PC-9 (cell line): ENCODE results near the gene MX2. TPM values are rescaled to one million over a fixed set of nuclear protein-coding genes. Genes with fewer than 3 reads are reported as not detected.

ENCODE experiments used
- BruUV-seq: library from RNA; stranded (reverse); fragments of 400-500 nt; replicated peaks from 2 replicates; lab custom pipeline; 2021; lab: Mats Ljungman, UMichigan
- CTCF ChIA-PET: fragments of 300-600 bp; sonication (Branson Sonifier 250); formaldehyde crosslinking; loops from one replicate; lab custom pipeline; 2022; ENCODE audit warnings: antibody characterized with exemption; lab: Charles Lee
- POLR2A ChIA-PET: fragments of 300-600 bp; sonication (Branson Sonifier 250); formaldehyde crosslinking; loops from one replicate; lab custom pipeline; 2022; ENCODE audit warnings: antibody characterized with exemption; ENCODE audit not compliant: unreplicated experiment; lab: Charles Lee
- DNase-seq, 2 experiments: peaks; one replicate each; pipeline versions ENCODE4 v3.0.0 to v3.0.0-alpha.2; 2015 to 2022; ENCODE audit warnings: mixed read lengths in 1 of 2
- H2AFZ ChIP-seq: fragments of 200-600 bp; sonication (generic); 2 replicates; pipeline ENCODE4 v1.8.1; 2017; ENCODE audit warnings: antibody characterized with exemption
- H3F3A ChIP-seq: fragments of 200-600 bp; sonication (generic); 2 replicates; pipeline ENCODE4 v1.8.1; 2017; ENCODE audit warnings: antibody characterized with exemption, mild to moderate bottlenecking, low read depth; ENCODE audit not compliant: insufficient read depth
- H3K27ac ChIP-seq: fragments of 200-600 bp; sonication (generic); 2 replicates; pipeline ENCODE4 v1.6.1; 2016; ENCODE audit warnings: mixed run types
- H3K27me3 ChIP-seq: fragments of 200-600 bp; sonication (generic); 2 replicates; pipeline ENCODE4 v1.6.1; 2016; ENCODE audit warnings: low read depth, mixed run types; ENCODE audit not compliant: insufficient read depth
- H3K36me3 ChIP-seq: fragments of 200-600 bp; sonication (generic); 2 replicates; pipeline ENCODE4 v1.6.1; 2016; ENCODE audit warnings: low read depth, mixed run types
- H3K4me1 ChIP-seq: fragments of 200-600 bp; sonication (generic); replicated peaks from 2 replicates; pipeline ENCODE4 v1.6.1; 2016; ENCODE audit warnings: mixed run types; ENCODE audit not compliant: insufficient read depth
- H3K4me2 ChIP-seq: fragments of 200-600 bp; sonication (generic); 2 replicates; pipeline ENCODE4 v1.6.1; 2017; ENCODE audit warnings: mixed run types
- H3K4me3 ChIP-seq: fragments of 200-600 bp; sonication (generic); 2 replicates; pipeline ENCODE4 v1.6.1; 2016; ENCODE audit warnings: mixed run types
- H3K79me2 ChIP-seq: fragments of 200-600 bp; sonication (generic); 2 replicates; pipeline ENCODE4 v1.6.1; 2017; ENCODE audit warnings: low read depth, mixed run types
- H3K9me2 ChIP-seq: fragments of 200-600 bp; sonication (generic); 2 replicates; pipeline ENCODE4 v1.8.1; 2017; ENCODE audit warnings: mild to moderate bottlenecking; ENCODE audit not compliant: insufficient read depth
- H3K9me3 ChIP-seq: fragments of 200-600 bp; sonication (generic); 2 replicates; pipeline ENCODE4 v1.8.1; 2016; ENCODE audit warnings: low read depth; ENCODE audit not compliant: insufficient read depth
- H4K20me1 ChIP-seq: fragments of 200-600 bp; sonication (generic); 2 replicates; pipeline ENCODE4 v1.8.1; 2017; ENCODE audit not compliant: insufficient read depth
- CTCF ChIP-seq: fragments of 200-600 bp; sonication (generic); conservative IDR thresholded peaks from 2 replicates; pipeline ENCODE4 v1.6.1; 2017; ENCODE audit warnings: mixed run types, antibody characterized with exemption, mild to moderate bottlenecking, moderate library complexity
- EZH2 ChIP-seq: fragments of 200-600 bp; sonication (generic); IDR thresholded peaks from 2 replicates; pipeline ENCODE4 v1.8.0; 2017; ENCODE audit warnings: antibody characterized with exemption, low read depth
- intact Hi-C: fragments of 100-400 bp; cut with micrococcal nuclease; formaldehyde crosslinking; loops from one replicate; pipeline ENCODE4 v1.10.0; 2022; ENCODE audit not compliant: unreplicated experiment
- total RNA-seq: library from RNA; stranded (reverse); gene quantifications from 2 replicates; pipeline ENCODE4 v1.2.3, GENCODE V29; 2021

MX2 gene
- total RNA-seq, 1 experiment from 2014 or later, result 2.5 TPM

- H3K27me3 ChIP-seq, result no peaks in the 10 kb centered on the region
- DNase-seq, result no peak
- H4K20me1 ChIP-seq, result no peaks in the 10 kb centered on the region
- CTCF ChIA-PET, result no interaction called here
- no peaks in the 10 kb centered on the region for H3K36me3 ChIP-seq
- no peak overlapping the region for H2AFZ ChIP-seq
- POLR2A ChIA-PET, result no interaction called here
- H3K4me3 ChIP-seq, result no peak overlapping the region
- no peaks in the 10 kb centered on the region for H3K79me2 ChIP-seq
- H3K4me2 ChIP-seq, result no peak overlapping the region
- peaks cover 18% of the 10 kb centered on the region for H3K4me1 ChIP-seq
- H3F3A ChIP-seq, result peaks cover 11% of the 10 kb centered on the region; the same call in 1 of the 2 replicates
- no TSS peak for BruUV-seq
- H3K9me2 ChIP-seq, result no peaks in the 10 kb centered on the region
- no peak for TF ChIP-seq CTCF
- TF ChIP-seq EZH2, result no peak
- no peaks in the 10 kb centered on the region for H3K9me3 ChIP-seq
- H3K27ac ChIP-seq, result no peak overlapping the region
- intact Hi-C loops, result no loop called here
These were observed 36.4 kb downstream of the MX2 start for GRCh38 chr21:41398251-41398650.

DNA sequence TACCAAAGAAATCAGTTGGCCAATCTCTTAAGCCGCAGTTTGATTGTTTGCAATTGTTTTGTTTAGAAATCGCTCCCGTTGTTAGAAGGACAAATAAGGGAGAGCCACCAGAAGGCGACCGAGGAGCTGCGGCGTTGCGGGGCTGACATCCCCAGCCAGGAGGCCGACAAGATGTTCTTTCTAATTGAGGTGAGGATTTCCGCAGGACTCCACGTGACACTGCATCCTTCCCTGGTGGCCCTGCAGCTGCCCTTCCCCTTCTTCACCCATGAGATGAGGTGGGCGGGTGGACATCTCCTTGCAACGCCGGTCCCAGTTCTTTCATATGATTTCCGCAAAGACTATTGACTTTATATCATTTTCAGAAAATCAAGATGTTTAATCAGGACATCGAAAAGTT lies 37.0 kb downstream of the MX2 start:
- POLR2A ChIA-PET, result no interaction called here
- no peaks in the 10 kb centered on the region for H3K27me3 ChIP-seq
- no peaks in the 10 kb centered on the region for H3K79me2 ChIP-seq
- DNase-seq, result no peak
- BruUV-seq, result no TSS peak
- H3K27ac ChIP-seq, result no peak overlapping the region
- CTCF ChIA-PET, result no interaction called here
- H4K20me1 ChIP-seq, result no peaks in the 10 kb centered on the region
- no peaks in the 10 kb centered on the region for H3K9me3 ChIP-seq
- peaks cover 18% of the 10 kb centered on the region for H3K4me1 ChIP-seq
- H3F3A ChIP-seq, result peaks cover 11% of the 10 kb centered on the region; the same call in 1 of the 2 replicates
- intact Hi-C loops, result no loop called here
- H3K4me2 ChIP-seq, result no peak overlapping the region
- H3K4me3 ChIP-seq, result no peak overlapping the region
- H3K36me3 ChIP-seq, result no peaks in the 10 kb centered on the region
- H2AFZ ChIP-seq, result no peak overlapping the region
- no peaks in the 10 kb centered on the region for H3K9me2 ChIP-seq
- TF ChIP-seq CTCF (no peak), EZH2 (no peak)

DNA sequence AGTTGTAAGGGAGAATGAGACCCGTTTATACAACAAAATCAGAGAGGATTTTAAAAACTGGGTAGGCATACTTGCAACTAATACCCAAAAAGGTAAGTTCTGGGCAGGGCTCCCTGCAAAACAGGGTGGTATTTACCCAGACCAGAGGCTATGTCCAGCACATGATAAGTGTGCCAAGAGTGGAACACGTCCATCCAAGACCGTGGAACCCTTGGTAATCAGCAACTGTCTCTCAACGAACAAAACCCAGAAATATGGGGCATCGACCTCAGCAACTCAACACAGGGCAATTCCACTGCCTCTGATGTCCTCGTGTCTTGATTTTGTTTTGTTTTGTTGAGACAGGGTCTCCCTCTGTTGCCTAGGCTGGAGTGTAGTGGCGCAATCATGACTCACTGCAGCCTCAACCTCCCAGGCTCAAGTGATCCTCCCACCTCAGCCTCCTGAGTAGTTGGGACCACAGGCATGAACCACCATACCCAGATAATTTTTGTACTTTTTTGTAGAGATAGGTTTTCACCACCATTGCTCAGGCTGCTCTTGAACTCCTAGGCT lies 37.5 kb downstream of the MX2 start:
- no peaks in the 10 kb centered on the region for H3K79me2 ChIP-seq
- CTCF ChIA-PET, result no interaction called here
- no peak overlapping the region for H3K4me3 ChIP-seq
- no peaks in the 10 kb centered on the region for H3K27me3 ChIP-seq
- no peaks in the 10 kb centered on the region for H3K36me3 ChIP-seq
- no peaks in the 10 kb centered on the region for H4K20me1 ChIP-seq
- peaks cover 11% of the 10 kb centered on the region; the same call in 1 of the 2 replicates for H3F3A ChIP-seq
- no peak overlapping the region for H2AFZ ChIP-seq
- POLR2A ChIA-PET, result no interaction called here
- H3K27ac ChIP-seq, result no peak overlapping the region
- TF ChIP-seq EZH2 (no peak), CTCF (no peak)
- no peak overlapping the region for H3K4me2 ChIP-seq
- DNase-seq, result no peak
- no TSS peak for BruUV-seq
- H3K4me1 ChIP-seq, result peaks cover 18% of the 10 kb centered on the region
- intact Hi-C loops, result no loop called here
- no peaks in the 10 kb centered on the region for H3K9me3 ChIP-seq
- H3K9me2 ChIP-seq, result no peaks in the 10 kb centered on the region
